Measurements from ENCODE around the gene TACC2.

Gene TACC2

DNA sequence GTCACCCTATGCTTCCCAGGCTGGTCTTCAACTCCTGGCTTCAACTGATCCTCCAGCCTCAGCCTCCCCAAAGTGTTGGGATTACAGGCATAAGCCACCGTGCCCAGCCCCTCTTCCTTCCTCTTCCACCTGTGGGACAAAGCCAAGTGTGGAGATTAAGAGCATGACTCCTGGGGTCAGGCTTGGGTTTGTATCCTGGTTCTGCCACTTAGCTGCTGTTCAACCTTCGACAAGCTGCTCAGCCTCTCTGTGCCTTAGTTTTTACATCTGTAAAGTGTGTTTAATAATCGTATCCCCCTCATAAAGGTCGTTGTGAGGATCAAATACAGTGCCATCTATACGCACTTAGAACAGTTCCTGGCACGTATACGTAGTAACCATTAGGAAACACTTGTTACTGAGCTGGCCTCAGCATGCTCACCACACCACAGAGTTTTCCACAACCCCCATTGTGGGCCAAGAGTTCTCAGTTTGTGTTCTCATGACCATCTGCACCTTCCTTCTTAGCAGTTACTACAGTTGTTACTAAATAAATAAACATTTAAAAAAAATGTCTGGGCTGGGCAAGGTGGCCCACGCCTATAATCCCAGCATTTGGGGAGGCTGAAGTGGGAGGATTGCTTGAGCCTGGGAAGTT lies 141.6 kb downstream of the TACC2 start:
- no peak for DNase-seq

- no peak for DNase-seq
These were observed 143.4 kb downstream of the TACC2 start for GRCh38 chr10:122132331-122132755.

- no peak for DNase-seq
These were observed 144.1 kb downstream of the TACC2 start for GRCh38 chr10:122132882-122133565.

GRCh38 chr10:122135251-122136025 lies 146.5 kb downstream of the TACC2 start:
- DNase-seq, result no peak

DNA sequence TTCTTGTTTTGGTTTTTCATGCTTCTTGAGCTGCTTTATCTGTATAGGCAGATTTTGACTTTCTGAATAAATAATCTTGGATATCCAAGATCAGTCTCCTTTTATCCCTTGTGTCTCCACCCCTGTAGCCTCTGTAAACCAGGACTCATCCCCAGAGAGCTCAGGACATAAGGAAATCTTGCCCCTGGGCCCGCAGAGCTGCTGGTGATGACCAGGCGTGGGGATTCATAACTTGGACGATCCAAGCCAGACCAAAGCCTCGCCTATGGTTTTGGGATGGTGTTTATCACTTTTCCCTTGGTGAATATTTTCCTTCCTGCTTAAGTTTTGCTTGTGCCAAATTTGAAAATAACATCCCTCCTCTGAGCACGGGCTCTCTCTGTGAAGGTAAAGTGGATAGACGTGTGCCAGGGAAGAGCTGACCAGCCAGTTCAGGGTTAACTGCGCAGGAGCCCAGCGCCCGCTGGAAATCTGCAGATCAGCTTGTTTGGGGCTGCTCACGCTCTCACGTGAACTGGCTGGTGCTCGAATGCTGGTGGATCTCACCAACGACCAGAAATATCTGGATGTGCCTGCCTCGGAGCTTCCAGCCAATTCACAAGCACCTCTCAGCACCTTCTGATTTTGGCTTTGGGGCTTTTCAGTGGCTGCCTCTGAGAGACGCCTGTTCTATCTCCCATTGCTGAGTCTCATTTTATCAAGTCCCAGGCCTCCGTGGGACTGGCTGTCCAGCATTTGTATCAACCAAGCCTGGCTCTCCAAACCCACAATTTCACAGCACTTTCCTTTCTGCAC lies 150.1 kb downstream of the TACC2 start:
- DNase-seq, result no peak

DNA sequence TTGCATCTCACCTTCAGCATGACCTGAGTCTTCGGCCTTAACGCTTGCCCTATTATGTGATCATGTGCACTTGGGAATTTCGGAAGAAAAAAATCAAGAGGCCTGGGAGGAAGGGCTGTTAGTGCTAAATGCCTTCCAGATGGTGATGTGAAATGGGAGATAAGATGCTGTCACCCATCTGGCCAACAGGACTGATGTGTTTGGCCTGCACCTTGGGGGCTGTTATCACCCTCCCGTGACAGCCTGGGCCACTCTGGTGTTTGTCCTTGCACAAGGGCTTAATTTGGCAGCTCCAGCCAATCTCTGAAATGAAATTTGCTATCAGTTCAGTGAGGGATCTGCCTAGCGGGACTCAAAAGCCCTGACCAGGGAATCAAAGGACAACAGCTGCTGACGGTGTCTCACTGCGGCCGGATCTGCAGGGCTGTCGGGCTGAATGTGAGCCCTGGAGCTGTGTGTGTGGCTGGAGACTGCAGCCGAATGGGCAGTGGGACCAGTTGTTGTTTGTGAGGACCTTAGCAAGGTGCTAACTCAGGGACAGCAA lies 150.7 kb downstream of the TACC2 start:
- DNase-seq, result no peak

GRCh38 chr10:122140461-122140902 lies 151.5 kb downstream of the TACC2 start:
- no peak for DNase-seq

DNA sequence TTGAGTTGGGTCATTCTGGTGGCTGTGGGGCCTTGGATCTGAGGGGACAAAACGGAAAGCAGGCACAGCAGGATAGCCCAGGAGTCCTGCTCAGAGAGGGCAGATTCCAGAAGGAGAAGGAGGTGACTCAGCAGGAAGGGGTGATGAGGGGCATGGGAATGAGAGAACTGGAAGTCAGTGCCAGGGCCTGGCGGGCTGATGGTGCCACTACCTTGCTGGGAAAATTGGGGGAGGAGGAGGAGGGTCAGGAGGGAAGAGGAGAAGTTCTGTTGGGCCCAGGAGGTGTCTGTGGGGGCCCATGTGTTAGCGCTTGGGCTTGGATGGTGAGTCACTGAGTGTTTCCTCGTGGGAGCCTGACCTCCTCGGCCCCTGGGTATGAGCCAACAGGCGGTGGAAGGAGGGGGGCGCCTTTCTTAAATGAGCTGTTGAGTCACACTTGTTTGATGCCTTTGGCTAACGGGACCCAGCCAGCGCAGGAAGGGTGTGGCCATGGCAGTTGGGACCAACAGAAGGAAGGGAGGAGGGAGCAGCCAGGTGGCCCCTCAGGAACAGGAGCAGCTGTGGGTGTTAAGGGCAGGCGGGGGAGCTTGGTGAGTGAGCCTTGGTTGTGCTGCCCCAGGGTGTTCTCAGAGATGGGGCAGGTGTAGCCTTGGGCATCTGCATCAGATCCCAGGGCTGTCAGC lies 152.1 kb downstream of the TACC2 start:
- DNase-seq, result no peak

DNA sequence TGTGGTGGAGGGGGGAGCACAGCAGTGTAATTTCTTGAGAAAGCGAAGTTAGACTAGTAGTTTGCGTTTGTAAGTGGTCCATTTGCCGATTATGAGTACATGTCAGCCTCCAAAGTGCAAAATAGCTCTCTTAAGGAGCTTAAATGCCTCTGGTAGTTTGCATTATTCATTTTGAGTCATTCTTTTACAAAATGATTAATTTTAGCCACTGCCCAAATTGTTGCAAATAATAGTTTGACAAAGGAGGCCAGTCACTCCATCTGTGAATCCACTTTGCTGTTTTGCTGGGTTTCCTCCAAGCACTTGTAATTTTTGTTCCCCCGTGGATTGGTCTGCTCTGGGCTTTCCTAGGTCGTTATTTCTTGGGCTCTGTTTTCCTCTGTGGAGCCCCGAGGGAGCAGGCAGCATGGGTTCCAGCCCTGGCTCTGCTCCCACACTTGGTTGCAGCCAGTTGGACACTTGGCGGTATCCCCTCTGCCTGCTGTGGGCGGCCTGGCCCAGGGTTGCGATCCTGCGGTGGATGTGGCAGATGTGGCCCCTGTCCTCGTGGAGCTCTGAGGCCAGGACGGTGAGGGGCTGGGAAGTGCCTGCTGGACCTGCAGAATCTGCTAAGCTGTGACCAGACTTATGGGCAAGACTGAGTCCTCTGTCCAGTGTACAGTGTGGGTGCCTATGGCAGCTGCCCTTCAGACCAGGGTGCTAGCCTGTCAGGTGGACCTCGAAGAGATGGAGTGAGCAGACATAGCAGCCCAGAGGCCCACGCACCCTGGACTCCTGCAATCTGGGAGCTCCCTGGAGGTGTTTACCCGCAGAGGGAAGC lies 153.1 kb downstream of the TACC2 start:
- no peak for DNase-seq

DNA sequence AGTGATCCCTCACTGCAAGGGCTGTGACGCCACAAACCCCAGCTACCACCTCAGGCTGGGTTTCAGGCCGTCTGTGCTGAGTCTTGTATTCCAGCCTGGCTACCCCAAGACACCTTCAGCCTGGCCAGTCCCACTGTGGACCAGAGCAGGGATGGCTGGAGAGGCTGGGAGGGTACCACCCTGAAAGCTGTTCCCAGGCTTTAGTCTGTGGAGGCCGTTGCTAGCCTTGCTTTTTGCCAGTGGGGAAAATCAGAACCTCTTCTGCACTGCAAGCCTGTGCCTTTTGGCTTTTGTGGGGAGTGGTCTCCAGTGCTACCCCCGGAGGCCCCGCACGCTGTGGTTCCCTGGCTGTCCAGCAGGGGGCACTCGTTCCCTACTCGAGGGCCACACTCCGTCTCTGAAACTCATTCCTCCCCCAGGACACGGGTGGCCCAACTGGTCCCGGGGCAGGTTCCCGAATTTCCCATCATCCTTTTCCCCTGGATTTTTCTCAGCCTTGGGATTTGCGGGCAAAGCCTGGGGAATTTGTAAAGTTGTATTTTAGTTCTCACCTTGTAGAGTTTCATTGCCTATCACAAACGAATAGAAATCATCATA lies 153.8 kb downstream of the TACC2 start:
- DNase-seq, result no peak

- DNase-seq, result no peak
These were observed 154.4 kb downstream of the TACC2 start for GRCh38 chr10:122143238-122143841.

DNA sequence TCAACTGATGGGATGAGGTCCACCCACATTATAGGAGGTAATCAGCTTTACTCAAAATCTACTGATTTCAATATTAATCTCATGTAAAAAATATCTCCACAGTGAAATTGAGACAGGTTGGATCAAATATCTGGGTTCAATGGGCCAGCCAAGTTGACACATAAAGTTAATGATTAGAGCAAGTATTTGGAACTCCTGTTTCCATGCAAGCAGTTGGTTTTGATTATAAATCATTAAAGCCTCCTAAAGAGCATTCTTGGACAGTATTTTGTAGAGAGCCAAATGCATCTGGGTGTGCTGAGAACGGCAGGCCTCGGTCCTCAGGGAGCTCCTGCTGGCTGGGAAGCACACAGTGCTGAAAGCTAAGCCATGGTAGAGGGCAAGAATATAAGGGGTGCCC lies 155.2 kb downstream of the TACC2 start:
- DNase-seq, result no peak

- DNase-seq, result no peak
These were observed 156.2 kb downstream of the TACC2 start for GRCh38 chr10:122145113-122145512.

DNA sequence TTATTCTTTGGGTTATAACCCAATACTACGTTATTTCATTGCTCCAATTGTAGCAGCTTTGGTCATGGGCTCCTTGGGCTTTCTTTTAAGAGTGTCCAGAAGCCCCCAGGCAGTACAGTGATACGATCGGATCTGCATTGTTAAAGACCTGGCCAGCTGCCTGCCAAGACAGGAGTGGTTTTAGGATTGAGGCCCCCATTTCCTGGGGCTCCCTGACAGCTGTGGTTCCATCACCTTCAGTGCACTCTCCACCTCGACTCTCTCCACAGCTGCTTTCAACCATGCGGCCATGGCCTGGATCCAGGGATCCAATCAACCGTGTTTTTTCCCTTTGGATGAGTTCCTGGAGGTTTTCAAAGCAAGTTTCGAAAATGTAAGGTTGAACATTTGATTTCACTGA lies 158.7 kb downstream of the TACC2 start:
- DNase-seq, result peak; percentile 62

DNA sequence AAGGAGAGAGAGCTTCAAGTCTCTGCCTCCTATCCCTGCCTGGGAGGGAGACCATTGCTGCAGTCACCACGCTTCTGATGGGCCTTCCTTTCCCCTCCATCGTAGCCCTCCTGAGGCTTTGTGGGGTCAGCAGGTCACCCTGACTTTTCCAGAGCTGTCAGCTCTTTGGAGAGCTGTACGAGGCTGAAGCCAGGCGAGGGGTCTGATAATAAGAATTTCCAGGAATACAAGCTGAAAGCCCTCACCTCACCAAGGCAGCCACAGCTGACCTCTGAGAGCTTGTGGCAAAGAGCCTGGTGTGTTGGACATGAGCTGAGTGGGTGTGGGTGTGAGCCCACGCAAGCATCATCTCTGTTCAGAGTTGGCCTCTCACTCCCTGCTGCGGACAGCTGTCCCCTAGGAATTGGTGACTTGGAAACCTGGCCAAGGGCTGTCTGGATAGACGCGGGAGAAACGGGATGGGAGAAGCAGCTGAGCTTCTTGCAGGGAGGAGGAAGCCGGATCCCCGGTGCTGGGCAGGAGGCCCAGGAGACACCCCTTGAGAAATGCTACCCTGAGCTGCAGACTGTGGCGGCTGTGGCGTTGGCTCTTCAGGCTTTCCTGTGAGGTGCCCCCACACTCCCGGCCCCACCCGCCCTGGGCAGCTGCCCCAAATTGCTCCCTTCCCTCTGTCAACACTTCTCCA lies 160.1 kb downstream of the TACC2 start:
- DNase-seq, result no peak

- peak; percentile 64 for DNase-seq
These were observed 160.9 kb downstream of the TACC2 start for GRCh38 chr10:122149561-122150505.

GRCh38 chr10:122151121-122151694 lies 162.2 kb downstream of the TACC2 start:
- no peak for DNase-seq

GRCh38 chr10:122152544-122152943 lies 163.6 kb downstream of the TACC2 start:
- peak; percentile 86 for DNase-seq

Data from NCI-H1694 (cell line).